ENCODE measurements around the gene AK5.
A peak's percentile ranks its signal among the peaks of the same experiment; 100 is the strongest.

The AK5 gene

GRCh38 chr1:77316006-77316405 is 34.2 kb downstream of the AK5 start:
- H3K27ac Mint-ChIP-seq, result no peak overlapping the region
- H3K4me1 Mint-ChIP-seq, result peaks cover 33% of the 10 kb centered on the region
- DNase-seq (no peak), ATAC-seq (no peak)
- H3K27me3 Mint-ChIP-seq, result no peaks in the 10 kb centered on the region
- H3K9me3 Mint-ChIP-seq, result peaks cover 0 to 6% of the 10 kb centered on the region in 2 donors
- no peak overlapping the region for H3K4me3 Mint-ChIP-seq

- no peak for DNase-seq
- ATAC-seq, result no peak
- no peaks in the 10 kb centered on the region for H3K27me3 Mint-ChIP-seq
- no peak overlapping the region for H3K4me3 Mint-ChIP-seq
- peaks cover 0 to 6% of the 10 kb centered on the region in 2 donors for H3K9me3 Mint-ChIP-seq
- H3K4me1 Mint-ChIP-seq, result peaks cover 26% of the 10 kb centered on the region
- H3K27ac Mint-ChIP-seq, result no peak overlapping the region
Measured at GRCh38 chr1:77316966-77317365, 35.1 kb downstream of the AK5 start.

- Mint-ChIP-seq H3K27me3 (no peaks in the 10 kb centered on the region), H3K9me3 (peaks cover 0 to 6% of the 10 kb centered on the region in 2 donors), H3K27ac (no peak overlapping the region), H3K4me3 (no peak overlapping the region), H3K4me1 (peaks cover 12% of the 10 kb centered on the region)
- ATAC-seq (no peak), DNase-seq (no peak)
Measured at GRCh38 chr1:77319036-77319705, 37.4 kb downstream of the AK5 start.

GRCh38 chr1:77322061-77322900 is 40.5 kb downstream of the AK5 start:
- DNase-seq, result no peak
- Mint-ChIP-seq H3K4me1 (peaks cover 12% of the 10 kb centered on the region), H3K27ac (no peak overlapping the region), H3K9me3 (peaks cover 0 to 6% of the 10 kb centered on the region in 2 donors), H3K4me3 (no peak overlapping the region), H3K27me3 (no peaks in the 10 kb centered on the region)
- ATAC-seq, result no peak

GRCh38 chr1:77333501-77333900 is 51.7 kb downstream of the AK5 start:
- Mint-ChIP-seq H3K9me3 (peaks cover 6 to 21% of the 10 kb centered on the region in 2 donors), H3K4me1 (peaks cover 14% of the 10 kb centered on the region), H3K27me3 (no peaks in the 10 kb centered on the region), H3K4me3 (no peak overlapping the region), H3K27ac (no peak overlapping the region)
- DNase-seq (no peak), ATAC-seq (no peak)

GRCh38 chr1:77336729-77337128 is 54.9 kb downstream of the AK5 start:
- Mint-ChIP-seq H3K4me3 (no peak overlapping the region), H3K27me3 (no peaks in the 10 kb centered on the region), H3K27ac (no peak overlapping the region), H3K9me3 (peaks cover 6 to 21% of the 10 kb centered on the region in 2 donors), H3K4me1 (peaks cover 6% of the 10 kb centered on the region)
- DNase-seq (no peak), ATAC-seq (no peak)

GRCh38 chr1:77339326-77339725 is 57.5 kb downstream of the AK5 start:
- no peak for DNase-seq
- Mint-ChIP-seq H3K4me1 (peaks cover 6% of the 10 kb centered on the region), H3K27ac (no peak overlapping the region), H3K9me3 (peaks cover 4 to 10% of the 10 kb centered on the region in 2 donors), H3K4me3 (no peak overlapping the region), H3K27me3 (no peaks in the 10 kb centered on the region)
- no peak for ATAC-seq

GRCh38 chr1:77341195-77341594 is 59.4 kb downstream of the AK5 start:
- ATAC-seq (no peak), DNase-seq (no peak)
- Mint-ChIP-seq H3K27ac (no peak overlapping the region), H3K4me1 (peaks cover 6% of the 10 kb centered on the region), H3K27me3 (no peaks in the 10 kb centered on the region), H3K4me3 (no peak overlapping the region), H3K9me3 (no peaks in the 10 kb centered on the region)

GRCh38 chr1:77342745-77343144 is 60.9 kb downstream of the AK5 start:
- Mint-ChIP-seq H3K4me1 (peaks cover 10% of the 10 kb centered on the region), H3K27ac (no peak overlapping the region), H3K27me3 (no peaks in the 10 kb centered on the region), H3K4me3 (no peak overlapping the region), H3K9me3 (no peaks in the 10 kb centered on the region)
- ATAC-seq (no peak), DNase-seq (no peak)

- peaks cover 0 to 10% of the 10 kb centered on the region in 2 donors for H3K9me3 Mint-ChIP-seq
- peak overlapping the region; percentile 29 to 81 for H3K27ac Mint-ChIP-seq
- H3K27me3 Mint-ChIP-seq, result no peaks in the 10 kb centered on the region
- peaks cover 20% of the 10 kb centered on the region for H3K4me1 Mint-ChIP-seq
- peak overlapping the region; percentile 7 to 14 for H3K4me3 Mint-ChIP-seq
- peak; percentile 82 for ATAC-seq
- DNase-seq, result peak in 1 of 2 donors; percentile 23
Measured at GRCh38 chr1:77347646-77348045, 65.8 kb downstream of the AK5 start.

GRCh38 chr1:77348549-77348948 is 66.7 kb downstream of the AK5 start:
- Mint-ChIP-seq H3K27ac (no peak overlapping the region), H3K4me1 (peaks cover 23% of the 10 kb centered on the region), H3K4me3 (no peak overlapping the region), H3K9me3 (peaks cover 0 to 10% of the 10 kb centered on the region in 2 donors), H3K27me3 (no peaks in the 10 kb centered on the region)
- ATAC-seq (no peak), DNase-seq (no peak)

- peaks cover 0 to 10% of the 10 kb centered on the region in 2 donors for H3K9me3 Mint-ChIP-seq
- DNase-seq (no peak), ATAC-seq (no peak)
- peaks cover 30% of the 10 kb centered on the region for H3K4me1 Mint-ChIP-seq
- H3K27ac Mint-ChIP-seq, result no peak overlapping the region
- no peaks in the 10 kb centered on the region for H3K27me3 Mint-ChIP-seq
- H3K4me3 Mint-ChIP-seq, result no peak overlapping the region
Measured at GRCh38 chr1:77349275-77349674, 67.5 kb downstream of the AK5 start.

GRCh38 chr1:77350012-77350770 is 68.4 kb downstream of the AK5 start:
- Mint-ChIP-seq H3K4me3 (no peak overlapping the region), H3K27ac (no peak overlapping the region), H3K4me1 (peaks cover 34% of the 10 kb centered on the region), H3K9me3 (peaks cover 0 to 10% of the 10 kb centered on the region in 2 donors), H3K27me3 (no peaks in the 10 kb centered on the region)
- ATAC-seq, result no peak
- no peak for DNase-seq

GRCh38 chr1:77354536-77354935 is 72.7 kb downstream of the AK5 start:
- DNase-seq (no peak), ATAC-seq (no peak)
- Mint-ChIP-seq H3K9me3 (peaks cover 0 to 10% of the 10 kb centered on the region in 2 donors), H3K4me3 (no peak overlapping the region), H3K27ac (no peak overlapping the region), H3K4me1 (peaks cover 27% of the 10 kb centered on the region), H3K27me3 (no peaks in the 10 kb centered on the region)

- Mint-ChIP-seq H3K9me3 (peaks cover 0 to 6% of the 10 kb centered on the region in 2 donors), H3K27me3 (no peaks in the 10 kb centered on the region), H3K27ac (no peak overlapping the region), H3K4me1 (peaks cover 24% of the 10 kb centered on the region), H3K4me3 (no peak overlapping the region)
- DNase-seq (no peak), ATAC-seq (no peak)
Measured at GRCh38 chr1:77355010-77355409, 73.2 kb downstream of the AK5 start.

- Mint-ChIP-seq H3K27me3 (no peaks in the 10 kb centered on the region), H3K4me3 (no peak overlapping the region), H3K27ac (no peak overlapping the region), H3K4me1 (peaks cover 19% of the 10 kb centered on the region), H3K9me3 (no peaks in the 10 kb centered on the region)
- DNase-seq, result no peak
- ATAC-seq, result no peak
Measured at GRCh38 chr1:77356136-77356535, 74.3 kb downstream of the AK5 start.
